PC-9 (cell line): ENCODE measurements around the gene GATD1.

Source experiments
- CTCF ChIP-seq: fragments of 200-600 bp; sonication (generic); conservative IDR thresholded peaks from 2 replicates; pipeline ENCODE4 v1.6.1; 2017; ENCODE audit warnings: mixed run types, antibody characterized with exemption, mild to moderate bottlenecking, moderate library complexity
- EZH2 ChIP-seq: fragments of 200-600 bp; sonication (generic); IDR thresholded peaks from 2 replicates; pipeline ENCODE4 v1.8.0; 2017; ENCODE audit warnings: antibody characterized with exemption, low read depth

DNA sequence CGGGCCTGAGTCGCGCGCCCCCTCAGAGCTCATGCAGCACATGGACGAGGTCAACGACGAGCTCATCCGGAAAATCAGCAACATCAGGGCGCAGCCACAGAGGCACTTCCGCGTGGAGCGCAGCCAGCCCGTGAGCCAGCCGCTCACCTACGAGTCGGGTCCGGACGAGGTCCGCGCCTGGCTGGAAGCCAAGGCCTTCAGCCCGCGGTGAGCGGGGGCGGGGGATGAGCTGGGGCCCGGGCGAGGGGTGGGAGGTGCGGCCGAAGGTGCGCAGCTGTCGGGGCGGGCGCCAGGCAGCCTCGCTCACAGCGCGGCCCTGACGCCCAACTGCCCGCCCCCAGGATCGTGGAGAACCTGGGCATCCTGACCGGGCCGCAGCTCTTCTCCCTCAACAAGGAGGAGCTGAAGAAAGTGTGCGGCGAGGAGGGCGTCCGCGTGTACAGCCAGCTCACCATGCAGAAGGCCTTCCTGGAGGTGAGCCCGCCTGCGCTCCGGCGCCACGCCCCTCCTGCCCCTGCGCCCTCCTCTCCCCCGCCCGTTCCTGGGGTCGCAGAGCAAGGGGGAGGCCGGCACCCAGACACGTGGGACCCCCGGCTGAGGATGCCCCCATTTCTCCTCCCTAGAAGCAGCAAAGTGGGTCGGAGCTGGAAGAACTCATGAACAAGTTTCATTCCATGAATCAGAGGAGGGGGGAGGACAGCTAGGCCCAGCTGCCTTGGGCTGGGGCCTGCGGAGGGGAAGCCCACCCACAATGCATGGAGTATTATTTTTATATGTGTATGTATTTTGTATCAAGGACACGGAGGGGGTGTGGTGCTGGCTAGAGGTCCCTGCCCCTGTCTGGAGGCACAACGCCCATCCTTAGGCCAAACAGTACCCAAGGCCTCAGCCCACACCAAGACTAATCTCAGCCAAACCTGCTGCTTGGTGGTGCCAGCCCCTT, 50.7 kb downstream of the GATD1 start:
- no peak for TF ChIP-seq EZH2
- no peak for TF ChIP-seq CTCF
